Renal pelvis (tissue), 4 donors: Measurements from ENCODE around the gene GDPGP1. TPM values are rescaled to one million over a fixed set of nuclear protein-coding genes. Genes with fewer than 3 reads are reported as not detected.
A peak's percentile ranks its signal among the peaks of the same experiment; 100 is the strongest.
"Not testable (repeated sequence)": the region's sequence is repeated elsewhere in the genome, so short reads cannot be mapped to it uniquely, and the experiment has no call there.

ENCODE experiments used
- DNase-seq: peaks from one replicate; pipeline ENCODE4 v3.0.0-alpha.2; 2013
- polyA plus RNA-seq, 3 donors: library from polyadenylated mRNA; unstranded; fragments of 120-200 nt; gene quantifications; one replicate each; pipeline ENCODE4 v1.2.1, GENCODE V29; 2013; ENCODE audit not compliant: insufficient read length in 3 of 3

GDPGP1 gene
- polyA plus RNA-seq, 3 donors, result 4.2 to 6.5 (median 4.6) TPM

DNA sequence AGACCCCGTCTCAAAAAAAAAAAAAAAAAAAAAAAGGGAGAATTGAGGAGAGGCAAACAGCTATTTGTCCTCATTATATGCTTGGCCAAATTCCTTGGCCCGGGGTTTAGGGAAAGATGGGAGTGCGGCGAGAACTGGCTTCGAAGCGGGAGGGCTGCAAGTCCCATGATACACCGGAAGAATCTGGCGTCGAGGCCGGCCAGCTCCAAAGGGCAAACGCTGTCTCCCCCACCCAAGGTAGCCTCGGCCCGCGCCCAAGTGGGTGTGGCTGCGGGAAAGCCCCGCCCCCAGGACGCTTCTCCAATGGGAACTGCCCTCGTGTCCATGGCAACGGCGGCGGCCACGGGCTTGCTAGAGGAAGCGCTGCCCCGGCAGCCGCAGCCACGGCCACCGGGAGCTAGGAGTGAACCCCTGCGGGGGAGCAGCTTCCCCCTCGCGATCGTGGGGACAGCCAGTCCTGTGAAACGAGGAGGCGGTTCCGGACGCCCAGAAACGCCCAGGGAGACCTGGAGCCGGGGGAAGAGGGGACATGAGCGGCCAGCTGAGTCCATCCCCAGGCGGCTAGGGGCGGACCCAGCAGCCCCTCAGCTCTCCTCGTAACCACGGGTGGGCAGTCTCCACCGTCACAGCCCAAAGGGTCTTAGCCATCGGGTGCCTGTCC is 15.3 kb downstream of the GDPGP1 start, which contains the start of gene TTLL13:
TTLL13 (plus strand) TSS at position 354 of the 661 bp plus-strand sequence. CDS start 1,075 bp downstream, outside the sequence.
- peak; percentile 93 for DNase-seq

DNA sequence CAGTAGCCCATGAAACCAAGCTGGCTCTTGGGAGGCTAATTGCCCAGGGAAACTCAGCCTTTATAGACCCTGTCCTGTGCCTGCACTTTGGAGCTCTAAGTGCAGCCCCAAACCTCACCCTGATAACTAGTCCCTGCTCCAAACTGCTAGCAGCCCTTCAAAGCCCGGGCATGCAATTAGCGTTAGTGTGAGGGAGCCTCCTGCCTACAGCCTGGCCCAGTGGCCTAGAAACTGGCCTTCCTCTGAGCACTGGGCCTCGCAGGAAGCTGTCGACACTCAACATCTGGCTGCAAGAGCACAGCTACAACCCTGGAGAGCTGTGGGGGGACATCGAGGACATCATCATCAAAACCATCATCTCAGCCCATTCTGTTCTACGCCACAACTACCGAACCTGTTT is 23.8 kb downstream of the GDPGP1 start:
- no peak for DNase-seq

DNA sequence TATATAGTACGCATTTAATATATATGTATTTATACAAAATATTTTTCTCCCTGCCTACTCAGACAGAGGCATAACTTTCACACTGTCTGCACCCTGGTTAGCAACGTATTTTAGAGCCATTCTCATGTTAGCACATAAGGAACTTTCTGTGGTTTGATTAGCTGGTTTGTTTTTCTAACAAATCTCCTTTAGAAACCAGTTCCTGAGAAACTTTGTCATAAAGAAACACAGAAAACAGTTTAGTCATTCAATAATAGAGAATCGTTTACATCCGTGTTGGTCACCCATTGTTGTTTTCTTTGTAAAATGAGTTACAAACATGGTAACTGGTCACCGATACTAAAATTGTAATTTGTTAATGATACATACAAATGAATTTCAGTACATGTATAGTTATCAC is 25.5 kb downstream of the GDPGP1 start:
- DNase-seq, result no peak

DNA sequence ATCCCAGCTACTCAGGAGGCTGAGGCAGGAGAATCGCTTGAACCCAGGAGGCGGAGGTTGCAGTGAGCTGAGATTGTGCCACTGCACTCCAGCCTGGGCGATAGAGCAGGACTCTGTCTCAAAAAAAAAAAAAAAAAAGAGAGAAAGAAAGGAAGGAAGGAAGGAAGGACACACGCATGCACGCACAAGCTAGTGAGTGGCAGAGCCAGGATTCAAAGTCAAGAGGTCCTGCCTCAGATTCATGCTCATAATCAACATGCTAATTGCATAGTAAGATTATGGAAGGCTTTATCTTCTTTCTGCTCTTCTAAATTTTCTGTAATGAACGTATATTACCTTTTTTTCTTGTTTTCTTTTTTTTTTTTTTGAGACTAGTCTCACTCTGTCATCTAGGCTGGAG is 26.7 kb downstream of the GDPGP1 start:
- DNase-seq, result not testable (repeated sequence)

DNA sequence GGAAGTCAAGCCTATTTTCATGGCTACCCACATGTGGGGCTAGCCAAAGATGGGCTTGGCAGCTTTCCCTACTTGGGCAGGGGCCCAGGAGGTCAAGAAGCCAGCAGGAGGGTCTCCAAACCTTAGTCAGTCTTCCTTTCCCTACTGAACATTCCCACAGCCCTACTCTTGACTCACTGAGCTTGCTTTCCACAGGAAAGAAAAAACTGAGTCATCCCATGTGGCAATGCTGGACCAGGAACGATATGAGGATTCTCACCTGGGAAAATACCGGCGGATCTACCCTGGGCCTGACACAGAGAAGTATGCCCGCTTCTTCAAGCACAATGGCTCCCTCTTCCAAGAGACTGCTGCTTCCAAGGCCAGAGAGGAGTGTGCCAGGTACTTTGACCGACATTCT is 27.8 kb downstream of the GDPGP1 start:
- no peak for DNase-seq

DNA sequence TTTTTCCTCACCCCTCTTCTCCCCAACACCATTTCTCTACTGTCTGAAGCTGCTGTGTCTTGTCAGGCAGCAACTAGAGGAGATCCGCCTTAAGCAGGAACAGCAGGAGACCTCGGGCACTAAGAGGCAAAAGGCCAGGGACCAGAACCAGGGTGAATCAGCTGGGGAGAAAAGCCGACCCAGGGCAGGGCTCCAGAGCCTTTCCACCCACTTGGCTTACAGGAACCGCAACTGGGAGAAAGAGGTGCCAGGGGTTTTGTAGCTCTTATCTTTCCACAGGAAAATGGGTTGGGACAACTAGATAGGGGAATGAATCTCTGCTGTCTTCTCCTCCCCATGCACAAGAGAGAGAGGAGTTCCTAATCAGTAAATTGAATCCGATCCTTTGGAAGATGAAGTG is 28.4 kb downstream of the GDPGP1 start:
- no peak for DNase-seq

DNA sequence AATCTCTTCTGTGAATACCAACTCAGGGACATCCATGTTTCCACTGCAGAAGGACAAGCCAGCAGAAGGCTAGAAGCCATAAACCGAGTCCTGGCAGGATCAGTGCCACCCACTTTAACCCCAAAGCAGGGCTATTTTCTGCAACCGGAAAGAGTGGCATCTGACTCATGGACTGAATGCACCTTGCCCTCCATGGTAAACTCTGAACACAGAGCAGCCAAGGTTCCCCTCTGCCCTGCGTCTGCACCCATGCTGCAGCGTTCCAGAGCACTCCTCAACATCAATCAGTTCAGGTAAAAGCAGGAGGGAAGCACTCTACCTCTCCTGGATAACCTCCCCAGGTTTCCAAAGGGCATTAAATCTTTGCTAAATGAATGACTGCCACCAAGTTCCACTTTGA is 30.7 kb downstream of the GDPGP1 start:
- DNase-seq, result no peak

DNA sequence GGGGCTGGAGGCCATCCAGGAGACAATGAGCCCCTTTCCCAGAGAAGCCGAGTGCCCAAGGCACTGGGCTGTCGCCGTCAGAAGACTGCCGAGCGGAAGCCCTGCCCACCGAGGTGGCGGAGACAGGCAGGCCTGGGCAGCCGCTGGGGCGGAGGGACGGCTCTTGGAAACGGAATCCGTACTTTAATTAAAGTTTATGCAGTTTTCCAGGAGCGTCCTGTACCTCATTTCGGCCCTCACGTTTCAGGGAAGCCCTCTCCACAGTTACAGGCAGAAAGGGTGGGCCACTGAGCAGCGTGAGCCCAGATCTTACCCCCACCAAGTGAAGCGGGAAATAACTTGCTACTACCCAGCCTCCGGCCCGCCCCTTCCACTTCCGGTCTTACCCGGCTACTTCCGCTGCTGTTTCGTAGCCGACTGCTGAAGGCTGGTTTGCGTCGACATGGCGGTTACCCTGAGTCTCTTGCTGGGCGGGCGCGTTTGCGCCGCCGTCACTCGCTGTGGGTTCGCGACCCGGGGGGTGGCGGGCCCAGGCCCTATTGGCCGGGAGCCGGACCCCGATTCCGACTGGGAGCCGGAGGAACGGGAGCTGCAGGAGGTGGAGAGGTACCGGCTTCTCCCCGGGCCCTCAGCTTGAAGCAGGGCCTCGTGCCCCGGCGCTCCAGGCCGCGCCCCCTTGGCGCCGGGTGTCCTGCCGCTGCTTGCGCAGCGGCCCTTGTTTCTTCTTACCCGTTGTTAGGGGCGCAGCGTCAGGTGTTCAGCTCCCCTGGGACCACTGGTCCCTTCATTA is 31.5 kb downstream of the GDPGP1 start, which contains the start of gene NGRN:
NGRN (plus strand) TSS at position 402 of the 790 bp plus-strand sequence; CDS start at position 443, 41 bp downstream.
- DNase-seq, result peak; percentile 94

DNA sequence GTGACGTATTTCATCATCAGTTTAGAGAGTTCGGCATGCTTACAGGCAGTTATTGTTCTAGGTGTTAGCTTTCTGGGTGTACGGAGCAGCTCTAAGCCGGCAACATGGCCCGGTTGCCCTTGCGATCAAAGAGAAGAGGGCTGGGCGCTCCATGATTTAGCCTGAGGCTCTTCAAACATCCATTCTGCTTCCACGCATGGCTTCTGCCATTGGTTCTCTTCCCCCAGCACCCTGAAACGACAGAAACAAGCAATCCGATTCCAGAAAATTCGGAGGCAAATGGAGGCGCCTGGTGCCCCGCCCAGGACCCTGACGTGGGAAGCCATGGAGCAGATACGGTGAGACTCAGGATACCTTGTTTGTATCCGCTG is 32.0 kb downstream of the GDPGP1 start:
- DNase-seq, result peak; percentile 38

DNA sequence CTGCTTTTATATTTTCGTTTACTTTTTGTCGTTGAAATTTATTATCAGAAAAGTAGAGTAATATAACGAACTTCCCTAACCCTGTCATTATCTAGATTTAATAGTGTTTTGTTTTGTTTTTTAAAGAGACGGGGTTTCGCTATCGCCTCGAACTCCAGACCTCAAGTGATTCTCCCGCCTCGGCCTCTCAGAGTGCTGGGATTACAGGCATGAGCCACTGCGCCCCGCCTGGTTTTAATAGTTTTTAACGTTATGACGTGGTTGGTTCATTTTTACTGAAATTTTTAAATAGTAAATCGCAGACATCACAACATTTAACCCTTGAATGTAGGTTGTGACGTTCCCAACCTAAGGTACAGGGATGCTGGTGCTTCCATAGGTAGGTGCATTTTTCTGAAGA is 32.5 kb downstream of the GDPGP1 start:
- DNase-seq, result no peak

DNA sequence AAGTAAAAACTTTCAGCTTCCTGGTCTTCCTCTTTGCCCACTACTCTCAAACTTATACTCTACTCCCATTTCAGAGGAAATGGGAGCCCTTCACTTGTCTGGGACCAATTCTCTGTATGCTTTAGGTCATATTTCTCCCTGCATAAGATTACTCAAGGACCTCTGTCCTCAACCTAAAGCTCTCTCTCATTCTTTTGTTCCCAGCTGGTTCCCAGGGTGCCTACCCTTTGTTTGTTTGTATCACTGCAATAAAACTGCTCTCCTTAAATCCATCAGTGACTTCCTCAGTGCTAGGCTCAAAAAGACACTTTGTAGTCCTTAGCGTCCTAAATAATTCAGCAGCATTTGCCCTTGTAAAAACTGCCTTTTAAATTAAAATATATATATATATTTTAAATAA is 34.4 kb downstream of the GDPGP1 start:
- DNase-seq, result no peak

DNA sequence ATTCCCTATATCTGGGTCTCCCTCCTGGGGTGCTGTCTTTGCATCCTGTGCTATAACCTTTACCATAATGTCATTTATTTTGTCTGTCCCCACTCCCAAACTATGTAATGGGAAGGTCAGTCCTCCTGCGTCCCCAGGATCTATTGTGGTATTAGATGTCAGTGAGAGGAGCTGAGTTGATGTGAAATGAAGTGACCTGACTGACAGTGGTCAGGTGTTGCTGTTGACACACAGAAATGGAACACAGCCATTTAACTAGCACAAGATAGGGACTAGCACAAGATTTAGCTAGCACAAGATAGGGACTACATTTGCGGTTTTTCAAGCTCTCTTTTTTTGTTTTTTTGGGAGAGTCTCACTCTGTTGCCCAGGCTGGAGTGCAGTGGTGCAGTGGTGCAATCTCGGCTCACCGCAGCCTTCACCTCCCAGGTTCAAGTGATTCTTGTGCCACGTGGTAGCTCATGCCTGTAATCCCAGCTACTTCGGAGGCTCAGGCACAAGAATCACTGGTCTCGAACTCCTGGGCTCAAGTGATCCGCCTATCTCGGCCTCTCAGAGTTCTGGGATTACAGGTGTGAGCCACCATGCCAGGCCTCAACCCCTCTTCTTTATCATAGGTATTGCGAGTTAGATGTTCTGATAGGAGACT is 36.6 kb downstream of the GDPGP1 start:
- no peak for DNase-seq

DNA sequence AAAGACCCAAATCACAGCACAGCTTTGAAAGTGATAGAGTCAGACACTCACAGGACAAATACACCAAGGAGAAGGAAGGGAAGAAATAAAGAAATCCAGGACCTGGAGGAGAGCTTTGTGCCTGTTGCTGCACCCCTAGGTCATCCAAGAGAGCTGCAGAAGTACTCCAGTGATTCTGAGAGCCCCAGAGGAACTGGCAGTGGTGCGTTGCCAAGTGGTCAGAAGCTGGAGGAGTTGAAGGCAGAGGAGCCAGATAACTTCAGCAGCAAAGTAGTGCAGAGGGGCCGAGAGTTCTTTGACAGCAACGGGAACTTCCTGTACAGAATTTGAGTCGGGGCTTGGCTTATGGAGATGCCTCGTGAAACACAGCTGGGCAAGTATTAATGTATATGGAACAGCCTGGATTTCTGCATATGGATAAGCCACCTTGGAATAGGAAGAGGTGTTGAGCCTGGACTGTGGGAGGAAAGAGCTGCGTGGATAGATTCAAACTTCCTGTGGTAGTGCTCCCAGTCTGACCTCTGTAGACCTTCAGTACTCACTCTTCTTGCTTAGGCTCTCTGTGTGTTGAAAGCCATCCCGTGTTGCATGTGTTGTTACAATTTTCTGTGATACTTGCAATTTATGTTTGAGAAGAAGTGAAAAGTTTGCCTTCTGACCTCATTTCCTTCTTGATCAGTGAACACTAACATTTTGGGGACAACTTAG is 37.6 kb downstream of the GDPGP1 start:
- no peak for DNase-seq

DNA sequence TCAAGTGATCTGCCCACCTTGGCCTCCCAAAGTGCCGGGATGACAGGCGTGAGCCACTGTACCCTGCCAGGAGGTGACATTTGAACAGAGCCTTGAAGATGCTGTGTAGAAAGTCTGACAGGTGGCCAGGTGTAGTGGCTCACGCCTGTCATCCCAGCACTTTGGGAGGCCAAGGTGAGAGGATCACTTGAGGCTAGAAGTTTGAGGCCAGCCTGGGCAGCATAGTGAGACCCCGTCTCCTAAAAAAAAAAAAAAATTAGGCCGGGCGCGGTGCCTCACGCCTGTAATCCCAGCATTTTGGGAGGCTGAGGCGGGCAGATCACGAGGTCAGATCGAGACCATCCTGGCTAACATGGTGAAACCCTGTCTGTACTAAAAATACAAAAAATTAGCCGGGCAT is 44.5 kb downstream of the GDPGP1 start:
- not testable (repeated sequence) for DNase-seq

DNA sequence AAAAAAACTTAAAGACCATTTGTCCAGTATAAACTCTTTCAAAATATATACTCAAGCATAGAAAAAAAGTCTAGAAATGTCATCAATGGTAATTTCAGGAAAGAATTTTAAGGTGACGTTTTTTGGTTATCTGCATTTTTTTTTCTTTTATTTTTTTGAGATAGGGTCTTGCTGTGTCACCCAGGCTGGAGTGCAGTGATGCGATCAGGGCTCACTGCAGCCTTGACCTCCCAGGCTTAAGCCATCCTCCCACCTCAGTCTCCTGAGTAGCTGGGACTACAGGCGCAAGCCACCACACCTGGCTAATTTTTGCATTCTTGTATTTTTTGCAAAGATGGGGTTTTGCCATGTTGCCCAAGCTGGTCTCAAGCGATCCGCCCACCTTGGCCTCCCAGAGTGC is 46.7 kb downstream of the GDPGP1 start:
- DNase-seq, result not testable (repeated sequence)

DNA sequence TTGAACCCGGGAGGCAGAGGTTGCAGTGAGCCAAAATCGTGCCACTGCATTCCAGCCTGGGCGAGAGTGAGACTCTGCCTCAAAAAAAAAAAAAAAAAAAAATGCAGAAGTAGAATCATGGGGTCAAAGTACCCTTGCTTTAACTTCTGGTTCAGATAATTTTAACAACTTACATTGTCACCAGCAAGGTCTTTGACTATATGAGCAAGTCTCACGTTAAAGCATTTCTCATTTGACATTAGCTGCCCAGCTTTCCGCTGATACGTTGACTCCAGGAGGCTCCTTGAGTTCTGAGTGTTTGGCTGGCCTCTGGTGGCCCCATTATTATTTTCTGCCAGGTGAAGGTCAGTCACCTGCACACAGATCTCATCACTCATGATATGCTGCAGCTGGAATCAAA is 47.6 kb downstream of the GDPGP1 start:
- DNase-seq, result not testable (repeated sequence)

DNA sequence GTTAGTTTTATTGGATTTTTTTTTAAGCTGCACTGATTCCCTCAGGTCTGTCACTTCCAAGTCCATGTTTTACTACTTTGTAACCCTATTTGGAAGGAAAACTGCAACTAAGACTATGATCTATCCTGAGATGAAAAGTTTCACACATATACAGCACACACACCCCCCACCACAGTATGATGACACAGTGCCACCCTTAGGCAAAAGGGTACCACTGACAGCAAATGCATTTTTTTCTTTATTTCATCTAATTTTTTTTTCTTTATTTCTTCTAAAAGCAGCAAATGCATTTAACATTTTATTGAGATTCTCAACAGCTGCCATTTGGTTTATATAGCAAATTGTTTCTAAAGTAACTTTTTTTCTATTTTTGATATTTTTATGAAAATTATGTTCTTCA is 52.7 kb downstream of the GDPGP1 start:
- no peak for DNase-seq

DNA sequence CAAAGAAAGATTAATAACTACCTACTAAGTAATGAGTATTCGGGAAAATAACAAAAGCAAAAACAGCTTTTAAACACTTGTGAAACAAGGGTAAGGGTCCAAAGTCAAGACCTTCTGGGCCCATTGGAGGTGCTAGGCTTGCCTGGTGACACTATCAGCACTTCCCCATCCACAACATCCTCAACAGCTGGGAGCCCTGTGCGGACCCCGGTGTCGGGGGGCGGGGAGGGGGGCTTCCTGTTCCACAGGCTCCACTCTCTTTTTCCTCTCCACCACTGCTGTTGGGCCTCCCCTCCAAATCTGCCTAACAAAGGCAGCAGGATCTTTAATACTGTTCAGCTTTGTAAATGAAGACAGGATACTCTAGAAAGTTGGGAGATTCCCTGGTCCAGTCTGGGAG is 53.1 kb downstream of the GDPGP1 start:
- no peak for DNase-seq

DNA sequence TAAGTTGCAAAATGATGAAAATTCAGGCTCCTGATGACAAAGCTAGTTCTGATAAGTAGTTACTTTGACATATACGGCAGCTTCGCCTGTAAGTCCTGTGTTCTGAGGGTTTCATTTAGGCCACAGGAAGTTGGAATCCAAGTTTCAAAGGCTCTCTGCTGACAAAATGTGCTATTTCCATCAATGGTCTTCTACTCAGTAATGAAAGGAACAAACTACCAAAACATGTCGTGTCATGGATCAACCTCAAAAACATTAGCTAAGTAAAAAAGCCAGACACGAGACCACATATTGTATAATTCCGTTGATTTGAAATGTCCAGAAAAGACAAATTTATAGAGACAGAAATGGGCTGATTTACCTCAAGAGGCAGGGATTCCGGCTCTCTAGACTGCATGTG is 53.9 kb downstream of the GDPGP1 start:
- DNase-seq, result no peak

DNA sequence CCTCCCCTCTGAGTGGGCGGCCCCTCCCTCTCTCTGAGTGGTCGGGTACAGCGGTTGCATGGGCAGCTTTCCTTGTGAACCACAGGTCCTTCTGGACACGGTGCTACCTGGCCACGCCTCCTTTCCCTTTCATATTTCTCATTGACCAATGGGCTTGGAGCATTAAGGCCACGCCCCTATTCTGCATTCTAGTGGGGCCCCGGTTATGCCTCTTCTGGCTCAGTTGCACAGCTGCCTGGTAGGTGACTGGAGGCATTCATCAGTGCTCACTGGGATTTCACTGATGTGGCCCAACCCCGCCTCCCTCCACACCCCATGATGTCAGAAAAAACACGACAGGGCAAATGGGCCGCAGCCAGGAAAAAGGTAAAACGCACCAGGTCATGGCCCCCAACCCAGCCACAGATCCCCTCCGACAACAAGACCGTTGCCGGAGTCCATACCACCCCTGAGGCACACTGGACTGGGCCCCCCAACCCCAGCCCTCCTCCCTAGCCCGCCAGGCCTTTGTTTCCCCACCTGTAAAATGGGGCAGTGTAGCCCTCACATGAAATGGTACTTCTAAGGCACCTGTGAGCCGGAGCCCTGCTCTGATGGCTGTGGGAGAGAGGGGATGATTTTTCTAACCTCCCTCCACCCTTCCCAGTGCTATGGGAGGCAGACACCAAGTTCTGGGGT is 57.8 kb downstream of the GDPGP1 start:
- no peak for DNase-seq

DNA sequence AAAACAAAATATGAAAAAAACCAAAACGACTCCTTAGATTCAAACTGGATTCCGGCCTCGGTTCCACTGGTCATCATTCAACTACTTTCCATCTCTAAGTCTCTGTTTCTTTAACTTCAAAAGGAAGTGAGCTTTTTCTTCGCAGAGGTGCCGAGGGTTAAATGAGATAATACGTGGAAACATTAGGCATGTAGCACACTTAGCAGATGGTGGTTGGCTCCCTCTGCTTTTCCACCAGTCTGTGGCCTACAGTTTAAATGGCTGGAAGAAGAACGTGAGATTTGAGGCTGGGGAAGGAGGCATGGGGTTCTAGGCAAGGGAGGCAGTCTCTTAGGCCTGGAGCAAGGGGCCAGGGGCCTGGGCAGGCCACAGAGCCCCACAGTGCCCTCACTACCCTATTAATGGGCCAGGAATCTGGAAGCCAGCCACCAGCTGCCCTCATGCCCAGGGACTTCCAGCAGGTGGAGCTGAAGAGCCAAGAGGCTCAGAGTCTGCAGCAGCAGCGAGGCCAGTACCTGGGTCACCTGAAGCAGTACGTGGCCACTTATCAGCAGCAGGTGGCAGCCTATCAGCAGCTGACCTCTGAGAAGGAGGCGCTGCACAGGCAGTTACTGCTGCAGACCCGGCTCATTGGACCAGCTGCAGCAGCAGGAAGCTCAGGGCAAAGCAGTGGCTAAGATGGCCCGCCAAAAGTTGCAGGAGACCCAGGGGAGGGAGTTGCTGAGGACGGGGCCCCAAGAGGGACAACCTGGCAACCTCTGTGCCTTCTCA is 59.2 kb downstream of the GDPGP1 start:
- peak; percentile 58 for DNase-seq
